Astrocyte of the cerebellum (primary cell): ENCODE measurements around the gene FRMD4A.

ENCODE experiments used
- DNase-seq: peaks from one replicate; pipeline ENCODE4 v3.0.0-alpha.2; 2011; ENCODE audit warnings: low read depth
- H3K4me3 ChIP-seq: 2 replicates; pipeline ENCODE4 v1.5.1; 2011; ENCODE audit warnings: mild to moderate bottlenecking, low read depth, low read length, moderate library complexity
- in situ Hi-C: cut with HindIII; loops from 2 replicates; pipeline ENCODE4 v1.10.0; 2017; ENCODE audit warnings: low sequenced_read_pairs
- TF ChIP-seq, protein P1 (sequence below): IDR thresholded peaks from 2 replicates; pipeline ENCODE4 v1.5.1; 2012; ENCODE audit warnings: low read length, low read depth, moderate library complexity, mild to moderate bottlenecking; ENCODE audit errors: missing control alignments

Gene FRMD4A

DNA sequence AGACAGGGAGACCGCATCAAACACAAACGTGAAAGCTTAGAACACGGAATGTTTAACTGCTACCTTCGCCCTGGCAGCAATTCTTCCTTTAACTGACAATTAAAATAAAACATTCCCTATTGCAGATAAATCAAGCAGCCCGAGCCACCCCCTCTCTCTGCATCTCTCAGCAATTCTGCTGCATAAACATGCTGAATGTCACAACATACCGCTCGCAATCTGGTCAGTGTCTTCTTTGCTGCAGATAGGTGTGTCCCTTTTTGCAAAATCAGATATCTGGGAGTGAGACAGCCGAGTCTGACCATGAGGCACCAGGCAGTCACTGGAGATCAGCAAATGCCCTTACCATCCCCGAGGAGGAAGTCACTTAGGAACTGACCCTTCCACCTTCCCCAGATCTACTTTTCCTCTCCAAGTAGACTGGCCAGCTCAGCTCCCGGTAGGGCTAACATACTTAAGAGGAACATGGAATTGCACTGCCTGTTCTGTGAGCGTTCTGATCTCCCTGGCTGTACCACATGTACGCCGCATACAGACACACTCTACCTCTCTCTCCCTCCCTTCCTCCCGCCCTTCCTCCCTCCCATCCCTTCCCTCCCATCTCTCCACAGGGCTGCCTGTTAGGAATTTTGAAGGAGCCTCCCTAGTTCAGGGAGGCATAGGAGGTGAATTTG is at the start of gene FRMD4A:
FRMD4A (minus strand) TSS at position 537 of the 674 bp plus-strand sequence.
- TF ChIP-seq, protein P1, sequence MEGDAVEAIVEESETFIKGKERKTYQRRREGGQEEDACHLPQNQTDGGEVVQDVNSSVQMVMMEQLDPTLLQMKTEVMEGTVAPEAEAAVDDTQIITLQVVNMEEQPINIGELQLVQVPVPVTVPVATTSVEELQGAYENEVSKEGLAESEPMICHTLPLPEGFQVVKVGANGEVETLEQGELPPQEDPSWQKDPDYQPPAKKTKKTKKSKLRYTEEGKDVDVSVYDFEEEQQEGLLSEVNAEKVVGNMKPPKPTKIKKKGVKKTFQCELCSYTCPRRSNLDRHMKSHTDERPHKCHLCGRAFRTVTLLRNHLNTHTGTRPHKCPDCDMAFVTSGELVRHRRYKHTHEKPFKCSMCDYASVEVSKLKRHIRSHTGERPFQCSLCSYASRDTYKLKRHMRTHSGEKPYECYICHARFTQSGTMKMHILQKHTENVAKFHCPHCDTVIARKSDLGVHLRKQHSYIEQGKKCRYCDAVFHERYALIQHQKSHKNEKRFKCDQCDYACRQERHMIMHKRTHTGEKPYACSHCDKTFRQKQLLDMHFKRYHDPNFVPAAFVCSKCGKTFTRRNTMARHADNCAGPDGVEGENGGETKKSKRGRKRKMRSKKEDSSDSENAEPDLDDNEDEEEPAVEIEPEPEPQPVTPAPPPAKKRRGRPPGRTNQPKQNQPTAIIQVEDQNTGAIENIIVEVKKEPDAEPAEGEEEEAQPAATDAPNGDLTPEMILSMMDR = no peak
- H3K4me3 ChIP-seq = no peak within 1 kb of the TSS
- DNase-seq = no peak
- in situ Hi-C loops = no loop called here

DNA sequence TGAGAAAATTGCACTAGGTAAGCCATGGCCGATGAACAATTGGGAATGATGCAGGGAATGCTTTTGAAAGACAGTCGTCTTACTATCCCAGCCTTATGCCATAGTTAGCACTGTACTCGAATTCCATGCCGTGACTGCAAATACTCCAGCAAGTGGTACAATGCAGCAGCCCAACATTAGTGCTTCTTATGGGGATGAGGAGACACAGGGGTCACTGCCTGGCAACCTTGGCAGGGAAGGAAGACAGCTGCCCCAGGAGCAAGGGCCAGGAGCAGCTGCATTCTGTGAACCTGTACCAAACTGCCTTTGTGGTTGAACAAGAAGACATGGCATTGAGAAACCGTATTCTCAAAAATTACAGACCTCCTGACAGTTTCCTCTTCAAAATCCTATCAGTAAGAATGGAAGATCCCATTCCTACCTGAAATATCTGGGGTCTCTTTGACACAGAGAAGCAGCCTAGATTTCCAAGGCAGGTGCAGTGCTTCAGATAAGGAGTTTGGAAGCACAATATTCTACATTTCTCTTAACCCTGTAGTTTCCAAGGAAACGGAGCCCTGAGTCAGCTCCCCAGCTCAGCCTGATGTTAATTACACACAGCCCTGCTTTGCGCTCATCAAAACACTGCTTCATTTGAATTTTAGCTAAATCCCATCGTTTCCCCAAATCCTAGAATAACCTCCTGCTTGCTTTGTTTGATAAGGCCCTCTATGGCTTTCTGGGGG is 49.0 kb upstream of the FRMD4A start:
- TF ChIP-seq, protein P1 = no peak
- in situ Hi-C loops = no loop called here

DNA sequence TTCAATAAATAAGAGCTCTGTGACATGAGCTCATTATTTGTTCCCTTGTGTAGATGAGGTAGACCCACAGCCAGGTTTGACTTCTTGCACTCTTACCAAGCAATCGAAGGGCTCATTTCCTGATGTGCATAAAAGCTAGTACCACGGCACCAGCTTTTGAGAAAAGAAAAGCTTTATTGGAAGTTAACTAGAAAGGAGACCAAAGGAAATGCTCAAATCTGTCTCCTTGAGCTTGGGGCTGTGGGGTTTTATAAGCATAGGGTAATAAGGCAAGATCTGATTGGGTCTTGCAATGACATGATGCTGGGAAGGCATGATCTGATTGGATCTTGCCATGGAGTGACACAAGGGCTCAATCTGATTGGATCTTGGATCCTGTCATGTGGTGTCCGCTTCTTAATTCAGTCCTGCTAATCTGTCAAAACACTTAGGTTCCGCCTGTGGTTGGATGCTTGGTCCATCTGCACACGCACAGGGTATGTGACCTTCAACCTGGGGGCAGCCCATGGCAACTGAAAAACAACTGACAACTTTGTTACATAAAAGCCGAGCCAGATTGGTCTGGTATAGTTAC is 47.8 kb upstream of the FRMD4A start:
- H3K4me3 ChIP-seq = no peak overlapping the region
- DNase-seq = no peak
- in situ Hi-C loops = no loop called here
- TF ChIP-seq, protein P1 = no peak

More for the DNA sequence above, 49.0 kb upstream of the FRMD4A start:
- no peak for DNase-seq
- H3K4me3 ChIP-seq = no peak overlapping the region

DNA sequence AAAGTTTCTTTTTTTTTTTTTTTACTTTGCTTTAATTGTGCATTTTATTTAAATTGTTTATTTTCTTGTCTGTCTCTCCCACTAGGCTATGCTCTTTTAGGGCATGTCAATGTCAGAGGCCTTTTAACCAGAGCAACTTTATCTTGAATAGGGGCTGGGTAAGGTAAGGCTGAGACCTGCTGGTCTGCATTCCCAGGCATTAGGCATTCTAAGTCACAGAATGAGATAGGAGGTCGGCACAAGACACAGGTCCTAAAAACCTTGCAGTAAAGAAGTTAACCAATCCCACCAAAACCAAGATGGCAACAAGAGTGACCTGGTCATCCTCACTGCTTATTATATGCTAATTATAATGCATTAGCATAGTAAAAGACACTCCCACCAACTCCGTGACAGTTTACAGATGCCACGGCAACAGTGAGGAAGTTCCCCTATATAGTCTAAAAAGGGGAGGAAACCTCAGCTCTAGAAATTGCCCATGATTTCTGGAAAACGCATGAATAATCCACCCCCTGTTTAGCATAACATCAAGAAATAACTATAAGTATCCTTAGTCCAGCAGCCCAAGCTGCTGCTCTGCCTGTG is 47.0 kb upstream of the FRMD4A start:
- TF ChIP-seq, protein P1 = no peak
- no peak overlapping the region for H3K4me3 ChIP-seq
- no peak for DNase-seq
- in situ Hi-C loops = no loop called here

DNA sequence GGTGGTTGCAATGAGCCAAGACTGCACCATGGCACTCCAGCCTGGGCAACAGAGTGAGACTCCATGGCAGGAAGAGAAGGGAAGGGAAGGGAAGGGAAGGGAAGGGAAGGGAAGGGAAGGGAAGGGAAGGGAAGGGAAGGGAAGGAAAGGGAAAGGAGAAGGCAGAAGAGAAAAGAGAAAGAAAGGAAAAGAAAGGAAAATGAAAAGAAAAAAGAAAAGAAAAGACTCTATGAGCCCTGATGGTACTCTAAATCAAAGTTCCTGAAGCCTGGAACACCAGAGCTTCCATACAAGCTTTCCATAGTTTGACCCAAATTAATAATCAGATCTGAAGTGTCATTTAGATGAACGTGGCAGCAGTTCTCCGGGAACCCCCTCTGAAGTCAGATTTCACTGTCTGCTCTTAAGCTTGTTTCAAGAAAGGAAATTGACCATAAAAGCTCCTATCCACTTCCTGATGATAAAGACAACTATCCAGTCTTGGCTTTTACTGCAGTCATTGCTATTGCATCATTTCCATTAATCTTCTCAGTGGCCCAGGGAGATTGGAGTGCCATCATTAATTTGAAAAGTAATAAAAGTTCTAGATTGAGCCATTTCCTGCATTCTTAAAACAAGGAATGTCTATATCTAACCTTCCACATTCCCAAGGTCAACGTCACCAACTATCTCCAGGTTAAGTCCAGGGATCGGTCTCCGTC is 44.2 kb upstream of the FRMD4A start:
- TF ChIP-seq, protein P1 = no peak
- H3K4me3 ChIP-seq = no peak overlapping the region
- no peak for DNase-seq
- in situ Hi-C loops = no loop called here

DNA sequence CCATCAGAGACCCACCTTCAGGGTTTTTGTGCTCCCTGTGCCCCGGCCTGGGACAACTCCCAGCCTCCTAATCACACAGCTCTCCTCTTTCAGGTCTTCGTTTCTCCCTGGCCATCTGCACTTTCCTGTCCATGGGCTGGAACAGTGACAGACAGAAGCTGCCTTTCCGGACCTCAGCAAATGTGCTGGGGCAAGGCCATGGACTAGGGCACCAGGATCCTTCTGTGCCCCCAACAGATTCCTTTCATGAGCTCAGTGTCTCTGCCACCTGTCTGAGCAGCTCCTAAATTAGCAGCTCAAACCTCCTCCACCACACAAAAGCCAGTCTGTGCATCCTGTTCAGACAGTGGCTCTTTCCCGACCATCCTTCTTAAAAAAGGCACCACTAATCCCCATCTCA is 41.9 kb upstream of the FRMD4A start:
- TF ChIP-seq, protein P1 = no peak
- in situ Hi-C loops = no loop called here
- no peak for DNase-seq
- H3K4me3 ChIP-seq = no peak overlapping the region
